ENCODE results near the gene OPHN1. TPM values are rescaled to one million over a fixed set of nuclear protein-coding genes. Genes with fewer than 3 reads are reported as not detected.

The OPHN1 gene
- total and polyA plus RNA-seq, 2 experiments from 2014 or later: 2.2 to 3.8 TPM

DNA sequence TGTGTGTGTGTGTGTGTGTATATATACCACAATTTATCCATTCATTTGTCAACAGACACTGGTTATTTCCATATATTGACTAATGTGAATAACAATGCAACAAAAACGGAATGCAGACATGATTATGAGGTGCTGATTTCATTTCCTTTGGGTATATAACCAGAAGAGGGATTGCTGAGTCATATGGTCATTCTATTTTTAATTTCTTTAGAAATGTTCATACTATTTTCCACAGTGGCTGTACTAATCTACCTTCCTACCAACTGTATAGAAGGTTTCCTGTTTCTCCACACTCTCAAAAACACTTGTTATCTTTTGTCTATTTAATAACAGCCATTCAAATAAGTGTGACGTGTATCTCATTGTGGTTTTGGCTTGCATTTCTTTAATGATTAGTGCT, 269.9 kb downstream of the OPHN1 start:
- H3K4me3 ChIP-seq: no peak overlapping the region
- no peaks in the 10 kb centered on the region for H3K9me3 Mint-ChIP-seq
- no peaks in the 10 kb centered on the region for H3K27me3 ChIP-seq (ENCODE audit: insufficient read depth)

More for the DNA sequence above, 269.9 kb downstream of the OPHN1 start:
- Mint-ChIP-seq H3K4me1 (no peaks in the 10 kb centered on the region), H3K27ac (no peak overlapping the region), H3K36me3 (ENCODE audit: low read depth) (no peaks in the 10 kb centered on the region), H3K4me3 (no peak overlapping the region), H3K27me3 (ENCODE audit: insufficient read depth, low read depth, poor library complexity) (no peaks in the 10 kb centered on the region)
- H3K4me1 ChIP-seq (ENCODE audit: insufficient read depth): no peaks in the 10 kb centered on the region
- H3K9me2 ChIP-seq (ENCODE audit: insufficient read depth): no peaks in the 10 kb centered on the region
- TF ChIP-seq JUNB (IDR thresholded peaks at IDR 0.05; ENCODE audit: unreplicated experiment): no peak
- TF ChIP-seq POLR2AphosphoS5 (IDR thresholded peaks at IDR 0.05; ENCODE audit: low read depth): no peak
- no peak for TF ChIP-seq EZH2phosphoT487 (IDR thresholded peaks at IDR 0.05; ENCODE audit: unreplicated experiment)
- TF ChIP-seq, protein P1, sequence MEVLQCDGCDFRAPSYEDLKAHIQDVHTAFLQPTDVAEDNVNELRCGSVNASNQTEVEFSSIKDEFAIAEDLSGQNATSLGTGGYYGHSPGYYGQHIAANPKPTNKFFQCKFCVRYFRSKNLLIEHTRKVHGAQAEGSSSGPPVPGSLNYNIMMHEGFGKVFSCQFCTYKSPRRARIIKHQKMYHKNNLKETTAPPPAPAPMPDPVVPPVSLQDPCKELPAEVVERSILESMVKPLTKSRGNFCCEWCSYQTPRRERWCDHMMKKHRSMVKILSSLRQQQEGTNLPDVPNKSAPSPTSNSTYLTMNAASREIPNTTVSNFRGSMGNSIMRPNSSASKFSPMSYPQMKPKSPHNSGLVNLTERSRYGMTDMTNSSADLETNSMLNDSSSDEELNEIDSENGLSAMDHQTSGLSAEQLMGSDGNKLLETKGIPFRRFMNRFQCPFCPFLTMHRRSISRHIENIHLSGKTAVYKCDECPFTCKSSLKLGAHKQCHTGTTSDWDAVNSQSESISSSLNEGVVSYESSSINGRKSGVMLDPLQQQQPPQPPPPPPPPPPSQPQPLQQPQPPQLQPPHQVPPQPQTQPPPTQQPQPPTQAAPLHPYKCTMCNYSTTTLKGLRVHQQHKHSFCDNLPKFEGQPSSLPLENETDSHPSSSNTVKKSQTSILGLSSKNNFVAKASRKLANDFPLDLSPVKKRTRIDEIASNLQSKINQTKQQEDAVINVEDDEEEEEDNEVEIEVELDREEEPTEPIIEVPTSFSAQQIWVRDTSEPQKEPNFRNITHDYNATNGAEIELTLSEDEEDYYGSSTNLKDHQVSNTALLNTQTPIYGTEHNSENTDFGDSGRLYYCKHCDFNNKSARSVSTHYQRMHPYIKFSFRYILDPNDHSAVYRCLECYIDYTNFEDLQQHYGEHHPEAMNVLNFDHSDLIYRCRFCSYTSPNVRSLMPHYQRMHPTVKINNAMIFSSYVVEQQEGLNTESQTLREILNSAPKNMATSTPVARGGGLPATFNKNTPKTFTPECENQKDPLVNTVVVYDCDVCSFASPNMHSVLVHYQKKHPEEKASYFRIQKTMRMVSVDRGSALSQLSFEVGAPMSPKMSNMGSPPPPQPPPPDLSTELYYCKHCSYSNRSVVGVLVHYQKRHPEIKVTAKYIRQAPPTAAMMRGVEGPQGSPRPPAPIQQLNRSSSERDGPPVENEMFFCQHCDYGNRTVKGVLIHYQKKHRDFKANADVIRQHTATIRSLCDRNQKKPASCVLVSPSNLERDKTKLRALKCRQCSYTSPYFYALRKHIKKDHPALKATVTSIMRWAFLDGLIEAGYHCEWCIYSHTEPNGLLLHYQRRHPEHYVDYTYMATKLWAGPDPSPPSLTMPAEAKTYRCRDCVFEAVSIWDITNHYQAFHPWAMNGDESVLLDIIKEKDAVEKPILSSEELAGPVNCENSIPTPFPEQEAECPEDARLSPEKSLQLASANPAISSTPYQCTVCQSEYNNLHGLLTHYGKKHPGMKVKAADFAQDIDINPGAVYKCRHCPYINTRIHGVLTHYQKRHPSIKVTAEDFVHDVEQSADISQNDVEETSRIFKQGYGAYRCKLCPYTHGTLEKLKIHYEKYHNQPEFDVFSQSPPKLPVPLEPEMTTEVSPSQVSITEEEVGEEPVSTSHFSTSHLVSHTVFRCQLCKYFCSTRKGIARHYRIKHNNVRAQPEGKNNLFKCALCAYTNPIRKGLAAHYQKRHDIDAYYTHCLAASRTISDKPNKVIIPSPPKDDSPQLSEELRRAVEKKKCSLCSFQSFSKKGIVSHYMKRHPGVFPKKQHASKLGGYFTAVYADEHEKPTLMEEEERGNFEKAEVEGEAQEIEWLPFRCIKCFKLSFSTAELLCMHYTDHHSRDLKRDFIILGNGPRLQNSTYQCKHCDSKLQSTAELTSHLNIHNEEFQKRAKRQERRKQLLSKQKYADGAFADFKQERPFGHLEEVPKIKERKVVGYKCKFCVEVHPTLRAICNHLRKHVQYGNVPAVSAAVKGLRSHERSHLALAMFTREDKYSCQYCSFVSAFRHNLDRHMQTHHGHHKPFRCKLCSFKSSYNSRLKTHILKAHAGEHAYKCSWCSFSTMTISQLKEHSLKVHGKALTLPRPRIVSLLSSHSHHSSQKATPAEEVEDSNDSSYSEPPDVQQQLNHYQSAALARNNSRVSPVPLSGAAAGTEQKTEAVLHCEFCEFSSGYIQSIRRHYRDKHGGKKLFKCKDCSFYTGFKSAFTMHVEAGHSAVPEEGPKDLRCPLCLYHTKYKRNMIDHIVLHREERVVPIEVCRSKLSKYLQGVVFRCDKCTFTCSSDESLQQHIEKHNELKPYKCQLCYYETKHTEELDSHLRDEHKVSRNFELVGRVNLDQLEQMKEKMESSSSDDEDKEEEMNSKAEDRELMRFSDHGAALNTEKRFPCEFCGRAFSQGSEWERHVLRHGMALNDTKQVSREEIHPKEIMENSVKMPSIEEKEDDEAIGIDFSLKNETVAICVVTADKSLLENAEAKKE (CRISPR knock-in tag; IDR thresholded peaks at IDR 0.05): no peak
- H2AFZ ChIP-seq: no peak overlapping the region
- H3K4me2 ChIP-seq: no peak overlapping the region
- no peaks in the 10 kb centered on the region for H3K79me2 ChIP-seq (replicated peaks; ENCODE audit: insufficient read depth)
- no peaks in the 10 kb centered on the region for H3K36me3 ChIP-seq (ENCODE audit: insufficient read depth)
- H3F3A ChIP-seq (replicated peaks; ENCODE audit: low read depth): no peaks in the 10 kb centered on the region
- no peak for ATAC-seq
- H4K20me1 ChIP-seq (replicated peaks; ENCODE audit: insufficient read depth): no peaks in the 10 kb centered on the region
- H3K27ac ChIP-seq (ENCODE audit: low read depth): no peak overlapping the region
- no peak for DNase-seq (ENCODE audit: low spot score)
